Measurements from ENCODE around the gene TBC1D1. TPM values are rescaled to one million over a fixed set of nuclear protein-coding genes. Genes with fewer than 3 reads are reported as not detected.
"Not testable (repeated sequence)": the region's sequence is repeated elsewhere in the genome, so short reads cannot be mapped to it uniquely, and the experiment has no call there.

Gene TBC1D1
- total and polyA plus RNA-seq, 8 donors = 16.2 to 41.0 (median 24.6) TPM

- ATAC-seq (no peak), DNase-seq (no peak), FAIRE-seq (no peak)
- H3K27me3 ChIP-seq = no peaks in the 10 kb centered on the region
- H3K36me3 ChIP-seq = no peaks in the 10 kb centered on the region
- no peak overlapping the region for H3K27ac ChIP-seq
- no peak overlapping the region for H3K4me3 ChIP-seq
- intact Hi-C loops (cut with DNase I) = no loop called here
- no peaks in the 10 kb centered on the region for H3K9me3 ChIP-seq
- H3K4me1 ChIP-seq = no peaks in the 10 kb centered on the region
- 93 to 95% methylated on average over 7 of the region's 7 CpGs for WGBS, 2 donors
- no peak for TF ChIP-seq CTCF (IDR thresholded peaks at IDR 0.05)
Measured at GRCh38 chr4:37917388-37917787, 26.5 kb downstream of the TBC1D1 start.

- Histone ChIP-seq H3K4me1 (no peaks in the 10 kb centered on the region), H3K36me3 (no peaks in the 10 kb centered on the region), H3K27ac (no peak overlapping the region), H3K9me3 (no peaks in the 10 kb centered on the region), H3K4me3 (no peak overlapping the region), H3K27me3 (no peaks in the 10 kb centered on the region)
- DNase-seq (no peak), ATAC-seq (no peak), FAIRE-seq (no peak)
- TF ChIP-seq CTCF (IDR thresholded peaks at IDR 0.05) = no peak
- WGBS, 2 donors = 87 to 92% methylated on average over 3 of the region's 3 CpGs
- intact Hi-C loops (cut with DNase I) = no loop called here
Measured at GRCh38 chr4:37918653-37919052, 27.8 kb downstream of the TBC1D1 start.

GRCh38 chr4:37922328-37922727, 31.4 kb downstream of the TBC1D1 start:
- intact Hi-C loops (cut with DNase I) = no loop called here
- Histone ChIP-seq H3K4me3 (no peak overlapping the region), H3K36me3 (no peaks in the 10 kb centered on the region), H3K27me3 (no peaks in the 10 kb centered on the region), H3K27ac (no peak overlapping the region), H3K4me1 (no peaks in the 10 kb centered on the region), H3K9me3 (no peaks in the 10 kb centered on the region)
- DNase-seq = peak in 1 of 6 donors; percentile 32
- TF ChIP-seq CTCF (IDR thresholded peaks at IDR 0.05) = no peak
- WGBS, 2 donors = 77 to 85% methylated on average over 4 of the region's 4 CpGs
- no peak for FAIRE-seq
- peak in 1 of 4 donors; percentile 81 for ATAC-seq

GRCh38 chr4:37923089-37923488, 32.2 kb downstream of the TBC1D1 start:
- intact Hi-C loops (cut with DNase I); DNase-seq; H3K9me3 ChIP-seq; H3K4me3 ChIP-seq; H3K27me3 ChIP-seq; H3K27ac ChIP-seq; H3K4me1 ChIP-seq; ATAC-seq; H3K36me3 ChIP-seq; FAIRE-seq: not testable (repeated sequence)

GRCh38 chr4:37924946-37925345, 34.1 kb downstream of the TBC1D1 start:
- Histone ChIP-seq H3K36me3 (no peaks in the 10 kb centered on the region), H3K4me1 (no peaks in the 10 kb centered on the region), H3K27me3 (no peaks in the 10 kb centered on the region), H3K9me3 (no peaks in the 10 kb centered on the region), H3K27ac (no peak overlapping the region), H3K4me3 (no peak overlapping the region)
- TF ChIP-seq CTCF (IDR thresholded peaks at IDR 0.05) = no peak
- peak in 1 of 4 donors; percentile 50 for ATAC-seq
- intact Hi-C loops (cut with DNase I) = no loop called here
- no peak for FAIRE-seq
- DNase-seq = no peak
- WGBS, 2 donors = 66 to 79% methylated on average over 7 of the region's 7 CpGs

- intact Hi-C loops (cut with DNase I) = no loop called here
- FAIRE-seq = no peak
- 83 to 92% methylated on average over 4 of the region's 4 CpGs for whole genome bisulfite sequencing, 2 donors
- Histone ChIP-seq H3K9me3 (no peaks in the 10 kb centered on the region), H3K4me3 (no peak overlapping the region), H3K4me1 (no peaks in the 10 kb centered on the region), H3K27ac (no peak overlapping the region), H3K27me3 (no peaks in the 10 kb centered on the region), H3K36me3 (no peaks in the 10 kb centered on the region)
- no peak for DNase-seq
- no peak for TF ChIP-seq CTCF (IDR thresholded peaks at IDR 0.05)
- no peak for ATAC-seq
Measured at GRCh38 chr4:37927434-37927833, 36.5 kb downstream of the TBC1D1 start.

Data from pancreas (tissue), 10 donors.